ENCODE results near the gene ADGRF5.
"Not testable (repeated sequence)": the region's sequence is repeated elsewhere in the genome, so short reads cannot be mapped to it uniquely, and the experiment has no call there.

ADGRF5 gene

GRCh38 chr6:46867411-46867810 is 54.3 kb downstream of the ADGRF5 start:
- Histone ChIP-seq H3K36me3 (no peaks in the 10 kb centered on the region), H3K4me3 (no peak overlapping the region), H3K4me1 (no peaks in the 10 kb centered on the region), H3K9me3 (no peaks in the 10 kb centered on the region), H3K27me3 (no peaks in the 10 kb centered on the region), H3K27ac (no peak overlapping the region)
- no peak for TF ChIP-seq CTCF (IDR thresholded peaks at IDR 0.05)
- DNase-seq, result no peak
- intact Hi-C loops (cut with DNase I; ENCODE audit: low total_unique reads), result no loop called here

- no peak for DNase-seq
- H3K27me3 ChIP-seq, result no peaks in the 10 kb centered on the region
- no peak overlapping the region for H3K27ac ChIP-seq
- H3K9me3 ChIP-seq, result no peaks in the 10 kb centered on the region
- no peak for TF ChIP-seq CTCF (IDR thresholded peaks at IDR 0.05)
- H3K4me3 ChIP-seq, result no peak overlapping the region
- intact Hi-C loops (cut with DNase I; ENCODE audit: low total_unique reads), result no loop called here
- no peaks in the 10 kb centered on the region for H3K4me1 ChIP-seq
- H3K36me3 ChIP-seq, result no peaks in the 10 kb centered on the region
Observed at GRCh38 chr6:46865221-46865620, 56.5 kb downstream of the ADGRF5 start.

- Histone ChIP-seq H3K27me3 (no peaks in the 10 kb centered on the region), H3K4me1 (no peaks in the 10 kb centered on the region), H3K9me3 (no peaks in the 10 kb centered on the region), H3K36me3 (no peaks in the 10 kb centered on the region), H3K27ac (no peak overlapping the region), H3K4me3 (no peak overlapping the region)
- TF ChIP-seq CTCF (IDR thresholded peaks at IDR 0.05), result no peak
- DNase-seq, result no peak
- intact Hi-C loops (cut with DNase I; ENCODE audit: low total_unique reads), result no loop called here
Observed at GRCh38 chr6:46863791-46864190, 57.9 kb downstream of the ADGRF5 start.

- no peak for TF ChIP-seq CTCF (IDR thresholded peaks at IDR 0.05)
- H3K9me3 ChIP-seq, result no peaks in the 10 kb centered on the region
- H3K27me3 ChIP-seq, result no peaks in the 10 kb centered on the region
- intact Hi-C loops (cut with DNase I; ENCODE audit: low total_unique reads), result no loop called here
- no peak overlapping the region for H3K4me3 ChIP-seq
- H3K27ac ChIP-seq, result no peak overlapping the region
- no peak for DNase-seq
- H3K36me3 ChIP-seq, result no peaks in the 10 kb centered on the region
- H3K4me1 ChIP-seq, result no peaks in the 10 kb centered on the region
Observed at GRCh38 chr6:46862381-46862780, 59.4 kb downstream of the ADGRF5 start.

- H3K27me3 ChIP-seq; H3K27ac ChIP-seq; H3K9me3 ChIP-seq; H3K36me3 ChIP-seq; intact Hi-C loops (cut with DNase I; ENCODE audit: low total_unique reads); H3K4me1 ChIP-seq; H3K4me3 ChIP-seq: not testable (repeated sequence)
- peak; percentile 30 to 52 for TF ChIP-seq CTCF (IDR thresholded peaks at IDR 0.05)
- DNase-seq, result peak in 1 of 2 donors; percentile 36
Observed at GRCh38 chr6:46855966-46856365, 65.8 kb downstream of the ADGRF5 start.

- DNase-seq; H3K4me1 ChIP-seq; H3K27ac ChIP-seq; intact Hi-C loops (cut with DNase I; ENCODE audit: low total_unique reads); H3K4me3 ChIP-seq; H3K36me3 ChIP-seq; H3K9me3 ChIP-seq; H3K27me3 ChIP-seq: not testable (repeated sequence)
Observed at GRCh38 chr6:46851576-46851975, 70.2 kb downstream of the ADGRF5 start.

Measured in tibial artery (tissue), 4 donors.